HG03432 (cell line): ENCODE measurements around the gene ARMC3.
A peak's percentile ranks its signal among the peaks of the same experiment; 100 is the strongest.
"Not testable (repeated sequence)": the region's sequence is repeated elsewhere in the genome, so short reads cannot be mapped to it uniquely, and the experiment has no call there.

Source experiments
- ATAC-seq: cut with Tn5 transposase; IDR thresholded peaks from one replicate; pipeline ENCODE4 v1.9.1; 2021; ENCODE audit warnings: mild to moderate bottlenecking, moderate library complexity; ENCODE audit not compliant: unreplicated experiment

ARMC3 gene

GRCh38 chr10:22925088-22925487 is 2.8 kb upstream of the ARMC3 start:
- no peak for ATAC-seq

DNA sequence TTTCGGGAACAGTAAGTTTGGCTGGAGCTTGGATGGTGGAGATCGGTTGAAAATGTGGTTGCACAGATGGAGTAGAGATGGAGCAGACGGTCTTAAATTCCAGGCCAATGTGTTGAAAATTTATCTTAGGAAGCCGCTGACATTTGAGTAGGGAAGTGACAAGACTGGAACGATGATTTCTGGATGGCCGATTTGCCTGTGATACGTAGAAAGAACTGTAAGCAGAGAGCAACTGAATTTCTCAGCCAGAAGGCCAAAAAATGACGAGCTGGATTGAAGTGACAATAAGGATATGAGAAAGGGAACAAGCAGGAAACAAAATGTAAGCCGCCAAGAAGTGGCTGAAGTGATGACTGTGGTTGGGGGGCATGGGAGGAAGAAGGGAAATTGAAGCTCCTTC is 687 bp upstream of the ARMC3 start:
- no peak for ATAC-seq

GRCh38 chr10:22929053-22929452 is 1.2 kb downstream of the ARMC3 start:
- not testable (repeated sequence) for ATAC-seq

GRCh38 chr10:22931948-22932347 is 4.1 kb downstream of the ARMC3 start:
- peak; percentile 68 for ATAC-seq

- no peak for ATAC-seq
These were observed 4.9 kb downstream of the ARMC3 start for GRCh38 chr10:22932626-22933370.

GRCh38 chr10:22934726-22935125 is 6.9 kb downstream of the ARMC3 start:
- ATAC-seq: no peak

DNA sequence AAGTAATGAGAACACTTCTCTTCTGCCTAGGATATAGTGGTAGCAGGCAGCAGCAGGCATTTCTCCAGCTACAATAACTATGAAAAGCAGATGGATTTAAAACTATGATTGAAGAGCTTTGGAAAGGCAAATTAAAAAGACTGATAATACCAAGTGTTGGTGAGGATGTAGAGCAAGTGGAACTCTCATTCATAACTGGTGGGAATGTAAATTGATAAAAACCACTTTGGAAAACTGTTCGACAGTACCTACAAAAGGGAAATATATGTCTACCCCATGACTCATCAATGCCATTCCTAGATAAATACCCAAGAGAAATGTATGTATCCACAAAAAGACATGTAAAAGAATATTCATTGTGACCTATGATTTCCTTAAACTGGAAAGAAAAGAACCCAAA is 14.6 kb downstream of the ARMC3 start:
- no peak for ATAC-seq

- ATAC-seq: peak; percentile 84
These were observed 18.3 kb downstream of the ARMC3 start for GRCh38 chr10:22945934-22946673.

DNA sequence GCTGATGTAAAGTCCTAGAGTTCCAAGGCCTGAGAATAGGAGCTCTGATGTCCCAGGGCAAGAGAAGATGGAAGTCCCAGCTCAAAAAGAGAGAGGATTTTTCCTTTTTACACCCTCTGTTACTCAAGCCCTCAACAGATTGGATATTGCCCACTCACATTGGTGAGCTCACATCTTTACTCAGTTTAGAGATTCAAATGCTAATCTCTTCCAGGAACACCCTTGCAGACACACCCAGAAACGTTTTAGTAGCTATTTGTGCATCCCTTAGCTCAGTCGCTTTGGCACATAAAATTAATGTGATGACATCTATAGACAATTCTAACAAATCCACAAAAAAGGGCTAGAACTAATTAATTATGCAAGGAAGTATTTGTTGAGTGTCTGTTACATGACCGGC is 27.1 kb downstream of the ARMC3 start:
- ATAC-seq: no peak

DNA sequence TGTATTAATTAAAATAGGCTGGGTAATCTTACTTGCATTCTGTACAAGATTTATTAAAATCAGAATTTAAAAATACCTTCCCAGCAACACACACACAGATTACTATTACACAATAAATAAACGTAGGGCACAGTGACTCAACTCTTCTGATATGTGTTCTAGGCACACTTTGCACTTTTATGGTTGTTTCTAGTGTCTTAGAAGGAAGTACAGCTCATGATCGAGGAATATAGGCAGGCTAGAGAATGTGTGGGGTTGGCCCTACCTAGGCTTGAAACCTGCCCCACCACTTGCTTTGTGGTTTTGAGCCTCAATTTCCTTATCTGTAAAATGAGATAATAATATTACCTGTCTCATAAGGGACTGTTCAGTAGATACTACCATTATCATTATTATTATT is 30.5 kb downstream of the ARMC3 start:
- no peak for ATAC-seq

DNA sequence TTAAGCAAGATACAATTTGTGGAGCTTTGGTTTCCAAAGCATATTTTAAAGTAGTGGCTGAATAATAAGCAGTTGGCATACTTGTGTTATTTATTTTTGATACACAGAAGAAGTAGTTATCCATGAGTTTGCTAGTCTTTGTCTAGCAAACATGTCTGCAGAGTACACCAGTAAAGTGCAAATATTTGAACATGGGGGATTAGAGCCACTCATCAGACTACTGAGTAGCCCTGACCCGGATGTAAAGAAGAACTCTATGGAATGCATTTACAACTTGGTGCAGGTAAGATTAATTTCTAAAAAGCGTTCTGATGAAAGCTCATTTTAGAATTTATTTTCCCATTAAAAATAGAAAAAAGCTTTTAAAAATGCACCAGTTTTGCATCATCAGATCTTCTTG is 31.4 kb downstream of the ARMC3 start:
- ATAC-seq: no peak

DNA sequence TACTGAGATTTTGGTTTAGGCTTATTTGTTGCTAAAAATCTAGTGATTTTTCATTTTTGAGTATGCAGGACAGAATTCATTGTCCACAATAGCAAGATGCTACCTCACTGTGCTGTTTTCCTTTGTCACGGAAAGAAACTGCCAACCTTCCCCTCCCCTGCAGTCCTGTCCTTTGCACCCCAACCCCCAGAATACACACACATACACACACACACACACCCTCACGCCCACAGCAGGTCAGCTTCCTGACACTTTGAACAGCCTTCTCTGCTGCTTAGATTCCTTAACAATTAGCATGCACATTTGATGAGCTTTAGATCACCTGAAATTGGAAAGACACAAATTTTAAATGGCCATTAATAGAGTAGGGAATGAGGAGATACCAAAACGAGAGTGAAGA is 32.1 kb downstream of the ARMC3 start:
- no peak for ATAC-seq

DNA sequence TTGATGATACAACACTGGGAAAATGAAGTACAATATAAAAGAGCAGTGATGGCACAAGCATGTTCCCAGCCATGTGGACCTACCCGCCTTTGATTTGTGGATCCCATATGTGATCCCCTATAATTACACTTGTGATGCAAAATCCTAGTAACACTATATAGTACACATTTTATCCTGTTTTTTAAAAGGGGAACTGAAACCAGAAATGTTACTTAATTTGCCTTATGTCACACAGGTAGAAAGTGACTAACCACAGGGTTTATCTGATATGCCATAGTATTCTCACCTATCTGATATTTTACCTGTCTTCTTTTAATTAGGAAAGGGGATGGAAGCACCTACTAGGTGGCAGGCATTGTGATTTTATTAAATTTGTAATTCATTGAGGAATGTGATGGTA is 35.0 kb downstream of the ARMC3 start:
- peak; percentile 53 for ATAC-seq

DNA sequence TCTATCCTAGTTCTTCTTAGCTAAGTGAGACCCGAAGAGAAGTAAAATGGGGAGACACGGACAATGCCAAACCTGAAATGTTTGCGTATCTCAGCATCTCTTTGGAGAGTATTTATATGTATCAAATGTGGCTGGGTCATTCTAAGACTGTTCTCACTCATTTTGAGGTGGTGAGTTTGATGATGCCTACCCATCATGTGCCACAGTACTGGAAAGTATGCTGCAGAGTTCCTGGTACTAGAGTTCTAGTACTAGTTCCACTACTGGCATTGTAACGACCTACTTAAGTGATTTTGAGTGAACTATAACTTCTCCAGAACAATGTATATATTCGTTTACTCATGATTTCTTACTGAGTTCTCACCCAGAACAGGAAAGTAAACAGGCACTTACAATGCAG is 41.9 kb downstream of the ARMC3 start:
- ATAC-seq: no peak

- no peak for ATAC-seq
These were observed 48.7 kb downstream of the ARMC3 start for GRCh38 chr10:22976534-22976933.

- ATAC-seq: no peak
These were observed 49.9 kb downstream of the ARMC3 start for GRCh38 chr10:22977751-22978150.

DNA sequence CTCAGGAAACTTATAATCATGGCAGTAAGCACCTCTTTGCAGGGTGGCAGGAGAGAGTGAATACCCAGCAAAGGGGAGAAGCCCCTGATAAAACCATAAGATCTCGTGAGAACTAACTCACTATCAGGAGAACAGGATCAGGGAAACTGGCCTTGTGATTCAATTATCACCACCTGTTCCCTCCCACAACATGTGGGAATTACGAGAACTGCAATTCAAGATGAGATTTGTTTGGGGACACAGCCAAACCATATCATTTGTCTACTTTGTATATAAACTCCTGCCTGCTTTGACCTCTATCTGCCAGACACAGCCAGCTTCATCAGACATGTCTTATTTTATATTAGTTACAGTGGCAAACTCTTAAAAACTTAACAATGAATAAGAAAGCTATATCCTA is 50.4 kb downstream of the ARMC3 start:
- ATAC-seq: no peak

- ATAC-seq: no peak
These were observed 51.1 kb downstream of the ARMC3 start for GRCh38 chr10:22978918-22979317.

GRCh38 chr10:22980822-22981221 is 53.0 kb downstream of the ARMC3 start:
- no peak for ATAC-seq

DNA sequence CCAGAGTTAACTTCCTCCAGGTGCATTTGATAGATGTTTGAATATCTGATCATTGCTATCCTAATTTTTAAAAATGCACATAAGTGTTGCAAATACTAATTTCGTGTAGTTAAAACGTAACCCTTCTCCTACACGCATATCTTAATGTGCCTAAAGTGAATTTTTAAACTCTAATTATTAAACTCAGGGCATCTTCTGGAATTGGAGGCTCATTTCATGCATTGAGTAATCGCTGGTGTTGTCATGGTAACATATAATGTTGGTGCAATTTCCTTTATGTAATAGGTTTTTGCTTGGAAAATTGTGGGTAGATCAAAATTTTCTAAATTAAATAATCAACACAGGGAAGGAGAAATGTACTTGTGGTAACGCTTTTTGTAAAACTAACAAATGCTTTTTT is 56.2 kb downstream of the ARMC3 start:
- ATAC-seq: no peak

DNA sequence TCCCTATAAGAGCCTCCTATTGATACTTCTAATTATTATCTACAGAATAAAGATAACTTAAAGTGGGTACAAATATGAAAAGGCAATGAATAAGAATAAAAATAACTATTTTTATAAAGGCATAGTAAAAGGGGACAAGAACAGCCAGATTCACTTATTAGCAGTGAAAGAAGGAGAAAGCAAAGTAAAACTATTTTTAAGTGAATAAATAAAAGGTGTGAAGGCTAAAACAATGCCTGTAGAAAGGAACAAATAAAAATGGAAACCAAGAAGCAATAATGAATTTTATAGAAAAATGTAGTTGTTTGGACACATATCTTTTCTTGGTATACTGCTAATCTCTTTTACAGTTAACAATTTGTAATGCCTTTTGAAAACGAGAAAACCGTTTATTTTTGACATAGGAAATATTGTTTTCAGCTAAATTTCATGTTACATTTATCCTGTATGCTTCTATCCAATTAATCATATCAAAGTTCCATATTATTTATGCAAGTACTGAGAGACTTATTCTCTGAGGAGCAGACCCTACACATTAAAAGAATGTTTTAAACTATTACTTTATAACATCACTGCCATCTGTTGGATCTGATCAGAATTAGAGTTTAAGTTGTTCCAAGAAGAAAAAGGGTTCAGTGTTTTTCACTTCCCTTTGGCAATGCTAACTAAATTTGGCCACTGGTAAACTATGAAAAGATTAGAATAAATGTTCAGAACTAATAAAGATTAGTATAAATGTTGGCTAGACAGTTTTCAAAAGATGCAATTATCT is 59.1 kb downstream of the ARMC3 start:
- ATAC-seq: peak; percentile 72
